Ascending aorta (tissue), 2 donors: Measurements from ENCODE around the gene FERD3L. TPM values are rescaled to one million over a fixed set of nuclear protein-coding genes. Genes with fewer than 3 reads are reported as not detected.

Source experiments
- DNase-seq, 2 donors: peaks; one replicate each; pipeline ENCODE4 v3.0.0-alpha.2; 2019; ENCODE audit warnings: low spot score in 2 of 2
- H3K27ac ChIP-seq, 2 donors: fragments of 200-600 bp; sonication (generic); one replicate each; pipeline ENCODE4 v1.5.1; 2016 to 2017; ENCODE audit warnings: mild to moderate bottlenecking in 1 of 2
- H3K27me3 ChIP-seq: fragments of 200-600 bp; sonication (generic); one replicate; pipeline ENCODE4 v1.5.1; 2017
- H3K36me3 ChIP-seq, 2 donors: fragments of 200-600 bp; sonication (generic); one replicate each; pipeline ENCODE4 v1.5.1; 2016
- H3K4me1 ChIP-seq, 2 donors: fragments of 200-600 bp; sonication (generic); one replicate each; pipeline ENCODE4 v1.5.1; 2016 to 2017; ENCODE audit warnings: mild to moderate bottlenecking in 1 of 2
- H3K4me3 ChIP-seq, 2 donors: fragments of 200-600 bp; sonication (generic); one replicate each; pipeline ENCODE4 v1.5.1; 2016 to 2017; ENCODE audit warnings: mild to moderate bottlenecking in 1 of 2
- H3K9me3 ChIP-seq, 2 donors: fragments of 200-600 bp; sonication (generic); one replicate each; pipeline ENCODE4 v1.5.1; 2016
- intact Hi-C: fragments of 100-400 bp; cut with DNase I; formaldehyde crosslinking; loops from one replicate; pipeline ENCODE4 v1.15.1; 2023
- total RNA-seq: library from RNA; depleted of rRNA; stranded (reverse); fragments of >200 nt; gene quantifications from one replicate; pipeline ENCODE4 v1.1.0, GENCODE V29; 2016
- TF ChIP-seq, protein P1 (sequence below), 3 experiments: fragments of 200-600 bp in 2 of 3; fragments of 450-650 bp in 1 of 3; sonication (generic) in 2 of 3; IDR thresholded peaks; one replicate each; pipeline ENCODE4 v1.5.1; 2016 to 2019; ENCODE audit warnings: antibody characterized with exemption in 3 of 3, mild to moderate bottlenecking in 1 of 3, moderate library complexity in 1 of 3

Gene FERD3L
- total RNA-seq, 1 donor from 2014 or later: not detected

DNA sequence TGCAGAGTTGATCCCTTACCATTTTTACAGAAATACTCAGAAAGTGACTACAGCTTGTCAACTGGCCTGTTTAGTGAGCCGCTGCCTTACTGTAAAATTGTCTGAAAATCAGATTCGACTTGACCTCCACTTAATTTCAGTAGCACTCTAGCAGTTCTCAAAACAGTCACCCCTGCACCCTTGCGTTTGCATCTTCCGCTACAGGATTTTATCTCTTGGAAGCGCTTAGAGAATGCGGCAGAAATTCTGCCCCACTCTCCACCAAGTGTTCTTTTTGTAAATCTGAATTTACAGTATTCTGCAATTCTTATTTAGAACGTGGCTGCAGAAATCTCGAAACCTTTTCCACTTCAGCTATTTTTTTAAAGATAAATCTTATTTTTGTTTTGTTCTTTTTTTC, 25.8 kb downstream of the FERD3L start:
- no peak overlapping the region for H3K27ac ChIP-seq
- TF ChIP-seq, protein P1, sequence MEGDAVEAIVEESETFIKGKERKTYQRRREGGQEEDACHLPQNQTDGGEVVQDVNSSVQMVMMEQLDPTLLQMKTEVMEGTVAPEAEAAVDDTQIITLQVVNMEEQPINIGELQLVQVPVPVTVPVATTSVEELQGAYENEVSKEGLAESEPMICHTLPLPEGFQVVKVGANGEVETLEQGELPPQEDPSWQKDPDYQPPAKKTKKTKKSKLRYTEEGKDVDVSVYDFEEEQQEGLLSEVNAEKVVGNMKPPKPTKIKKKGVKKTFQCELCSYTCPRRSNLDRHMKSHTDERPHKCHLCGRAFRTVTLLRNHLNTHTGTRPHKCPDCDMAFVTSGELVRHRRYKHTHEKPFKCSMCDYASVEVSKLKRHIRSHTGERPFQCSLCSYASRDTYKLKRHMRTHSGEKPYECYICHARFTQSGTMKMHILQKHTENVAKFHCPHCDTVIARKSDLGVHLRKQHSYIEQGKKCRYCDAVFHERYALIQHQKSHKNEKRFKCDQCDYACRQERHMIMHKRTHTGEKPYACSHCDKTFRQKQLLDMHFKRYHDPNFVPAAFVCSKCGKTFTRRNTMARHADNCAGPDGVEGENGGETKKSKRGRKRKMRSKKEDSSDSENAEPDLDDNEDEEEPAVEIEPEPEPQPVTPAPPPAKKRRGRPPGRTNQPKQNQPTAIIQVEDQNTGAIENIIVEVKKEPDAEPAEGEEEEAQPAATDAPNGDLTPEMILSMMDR (IDR thresholded peaks at IDR 0.05): no peak
- no peaks in the 10 kb centered on the region for H3K9me3 ChIP-seq
- no peaks in the 10 kb centered on the region for H3K27me3 ChIP-seq
- intact Hi-C loops: loop anchor here (5.0 to 10.0 kb wide), 7 partner anchors 252 to 895 kb away; partner anchors contain the start of gene HDAC9
- peaks cover 0 to 9% of the 10 kb centered on the region in 2 donors for H3K4me1 ChIP-seq
- no peak for DNase-seq
- no peak overlapping the region for H3K4me3 ChIP-seq
- no peaks in the 10 kb centered on the region for H3K36me3 ChIP-seq

DNA sequence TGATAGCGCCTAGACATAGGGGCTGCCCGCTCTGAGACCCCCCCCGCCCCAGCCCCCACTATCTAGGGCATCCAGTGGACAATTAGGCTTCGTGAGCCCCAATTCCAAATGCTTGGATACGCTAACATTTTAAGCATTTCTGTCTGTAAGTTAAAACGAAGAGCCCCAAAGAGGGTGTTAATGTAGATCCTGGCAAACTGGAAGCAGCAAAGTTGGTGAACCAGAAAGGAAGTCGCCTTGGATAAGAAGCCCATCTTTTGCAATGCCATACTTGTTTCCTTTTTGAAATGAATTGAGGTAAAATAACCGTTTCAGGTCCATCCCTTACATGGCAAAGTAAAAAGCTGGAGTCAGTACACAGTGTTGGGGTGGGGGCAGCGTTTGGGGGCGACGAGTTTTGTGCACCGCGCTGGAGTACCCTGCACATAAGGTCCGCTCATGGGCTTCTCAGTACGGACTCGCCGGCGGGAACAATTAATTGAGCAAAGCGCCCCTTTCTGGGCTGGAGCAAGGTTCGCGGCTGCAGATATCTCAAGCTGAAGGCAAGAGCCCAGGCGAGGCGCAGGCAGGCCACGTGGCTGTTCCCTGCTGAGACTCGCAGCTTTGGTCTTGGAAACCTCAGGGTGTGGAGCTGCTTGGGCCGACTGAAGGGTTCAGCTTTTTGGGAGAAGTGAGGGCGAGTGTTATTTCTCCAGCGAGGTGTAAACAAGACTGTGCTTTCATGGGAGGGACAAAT, 26.4 kb downstream of the FERD3L start:
- DNase-seq: peak in 1 of 2 donors; percentile 64
- H3K27me3 ChIP-seq: no peaks in the 10 kb centered on the region
- H3K4me1 ChIP-seq: peaks cover 0 to 9% of the 10 kb centered on the region in 2 donors
- no peaks in the 10 kb centered on the region for H3K9me3 ChIP-seq
- H3K36me3 ChIP-seq: no peaks in the 10 kb centered on the region
- peak overlapping the region; percentile 81 to 82 for H3K4me3 ChIP-seq
- TF ChIP-seq, protein P1 (IDR thresholded peaks at IDR 0.05): no peak
- intact Hi-C loops: loop anchor here (5.0 to 10.0 kb wide), 7 partner anchors 252 to 894 kb away; partner anchors contain the start of gene HDAC9
- H3K27ac ChIP-seq: peak overlapping the region; percentile 76 to 89

GRCh38 chr7:19117870-19118608, 27.2 kb downstream of the FERD3L start:
- peak overlapping the region; percentile 76 to 89 for H3K27ac ChIP-seq
- H3K27me3 ChIP-seq: no peaks in the 10 kb centered on the region
- intact Hi-C loops: loop anchor here (5.0 to 10.0 kb wide), 7 partner anchors 251 to 893 kb away; partner anchors contain the start of gene HDAC9

DNA sequence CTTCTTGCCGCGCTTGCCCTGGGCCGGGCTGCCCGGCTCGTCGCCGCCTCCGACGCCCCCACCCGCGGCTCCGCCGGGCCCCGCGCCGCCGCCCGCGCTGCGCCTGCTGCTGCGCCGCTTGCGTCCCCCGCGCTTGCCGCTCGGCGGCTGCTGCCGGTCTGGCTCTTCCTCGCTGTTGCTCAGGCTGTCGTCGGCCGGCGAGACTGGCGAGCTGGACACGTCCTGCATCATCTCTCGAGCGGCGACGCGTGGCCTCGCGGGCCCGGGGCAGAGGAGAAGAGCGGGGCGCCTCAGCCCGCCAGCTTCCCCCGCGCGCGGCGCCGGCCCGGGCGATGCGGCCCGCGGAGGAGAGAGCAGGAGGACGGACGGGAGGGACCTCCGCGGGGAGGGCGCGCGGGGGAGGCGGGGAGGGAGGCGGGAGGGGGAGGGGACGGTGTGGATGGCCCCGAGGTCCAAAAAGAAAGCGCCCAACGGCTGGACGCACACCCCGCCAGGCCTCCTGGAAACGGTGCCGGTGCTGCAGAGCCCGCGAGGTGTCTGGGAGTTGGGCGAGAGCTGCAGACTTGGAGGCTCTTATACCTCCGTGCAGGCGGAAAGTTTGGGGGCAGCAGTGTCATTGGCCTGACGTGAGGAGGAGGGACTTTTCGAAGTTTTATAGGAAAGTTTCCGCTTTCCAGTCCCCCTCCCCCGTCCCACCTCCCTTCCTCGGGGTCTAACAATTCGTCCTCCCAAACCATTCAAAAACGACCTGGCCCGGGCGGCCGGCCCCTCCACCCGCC, 27.9 kb downstream of the FERD3L start, which contains the start of gene TWIST1:
Gene TWIST1 (minus strand): TSS at position 546 of the 779 bp plus-strand sequence. CDS start 315 bp downstream, at position 231.
- H3K27ac ChIP-seq: peak within 1 kb of the TSS; percentile 78 to 89
- intact Hi-C loops: loop anchor here (5.0 to 10.0 kb wide), 7 partner anchors 250 to 892 kb away; partner anchors contain the start of gene HDAC9

More at GRCh38 chr7:19117870-19118608, 27.2 kb downstream of the FERD3L start:
- peak overlapping the region; percentile 81 to 82 for H3K4me3 ChIP-seq
- TF ChIP-seq, protein P1 (IDR thresholded peaks at IDR 0.05): peak in 2 of 3 experiments; percentile 3 to 22
- no peaks in the 10 kb centered on the region for H3K9me3 ChIP-seq
- DNase-seq: peak in 1 of 2 donors; percentile 67
- H3K36me3 ChIP-seq: no peaks in the 10 kb centered on the region
- peaks cover 0 to 13% of the 10 kb centered on the region in 2 donors for H3K4me1 ChIP-seq

More for the DNA sequence above, 27.9 kb downstream of the FERD3L start, which contains the start of gene TWIST1:
- peaks cover 0 to 13% of the 10 kb centered on the region in 2 donors for H3K4me1 ChIP-seq
- no peaks in the 10 kb centered on the region for H3K36me3 ChIP-seq
- DNase-seq: peak in 1 of 2 donors; percentile 88
- TF ChIP-seq, protein P1 (IDR thresholded peaks at IDR 0.05): peak in 1 of 3 experiments; percentile 22
- H3K27me3 ChIP-seq: no peaks in the 10 kb centered on the region
- H3K9me3 ChIP-seq: no peaks in the 10 kb centered on the region
- peak within 1 kb of the TSS; percentile 81 to 82 for H3K4me3 ChIP-seq
